Activated CD8-positive, alpha-beta memory T cell treated with anti-CD3 and anti-CD28 coated beads, Interleukin-2, amount 50 U/mL, for 48 hours (primary cell): ENCODE data around the gene SH3PXD2B.

Experiments used
- DNase-seq: peaks from one replicate; pipeline ENCODE4 v3.0.0-alpha.2; 2020

Gene SH3PXD2B

GRCh38 chr5:172454358-172455086, at the start of gene SH3PXD2B:
Gene SH3PXD2B (minus strand): TSS chr5:172454525. CDS start chr5:172454352, 173 bp downstream.
- peak; percentile 70 for DNase-seq

DNA sequence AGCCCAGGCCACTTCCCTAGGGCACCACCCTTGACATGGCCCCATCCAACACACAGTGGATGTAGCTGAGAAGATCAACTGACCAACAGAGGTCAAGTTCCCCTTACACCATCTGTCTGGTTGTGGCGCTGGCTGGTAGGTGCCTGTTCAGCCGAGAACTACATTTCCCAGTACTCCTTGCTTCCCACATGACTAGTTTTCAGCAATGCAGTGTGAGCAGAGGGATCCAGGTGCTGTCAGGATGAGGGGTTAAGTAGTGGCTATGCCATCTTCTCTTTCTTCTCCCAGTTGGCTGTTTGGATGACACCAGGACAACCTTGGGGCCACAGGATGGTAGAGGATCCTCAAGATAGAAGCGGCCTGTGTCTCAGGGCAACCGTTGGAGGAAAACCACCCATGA, 48.6 kb upstream of the SH3PXD2B start:
- DNase-seq: peak; percentile 25

- peak; percentile 2 for DNase-seq
These were observed 48.1 kb upstream of the SH3PXD2B start for GRCh38 chr5:172502410-172502809.

DNA sequence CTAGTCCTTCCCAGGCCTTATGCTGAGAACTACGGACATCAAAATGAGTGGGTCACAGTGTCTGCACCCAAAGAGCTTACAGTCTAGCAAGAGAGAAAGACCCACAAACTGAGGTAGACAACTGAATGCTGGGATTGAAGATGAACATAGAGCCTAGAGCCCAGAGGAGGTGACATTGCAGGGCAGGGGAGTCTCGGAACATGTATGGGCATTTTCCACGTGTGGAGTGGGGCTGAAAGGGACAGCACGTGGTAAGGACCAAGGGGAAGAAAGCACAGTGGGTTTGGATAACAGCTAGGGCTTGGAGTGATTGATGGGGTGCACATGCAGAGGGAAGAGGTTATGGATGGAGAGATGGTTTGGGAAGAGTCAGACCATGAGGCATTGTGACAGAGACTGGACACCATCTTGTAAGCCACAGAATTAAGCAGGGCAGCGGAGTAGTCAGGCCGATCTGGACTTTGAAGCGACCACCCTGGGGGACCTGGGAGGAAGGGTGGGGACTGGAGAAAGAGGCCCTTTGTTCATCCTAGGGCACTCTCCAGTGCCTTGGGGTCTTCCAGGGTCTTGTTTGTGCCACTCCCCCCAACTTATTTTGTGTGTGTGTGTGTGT, 47.5 kb upstream of the SH3PXD2B start:
- DNase-seq: peak; percentile 34

- DNase-seq: no peak
These were observed 45.0 kb upstream of the SH3PXD2B start for GRCh38 chr5:172499287-172499686.

GRCh38 chr5:172498431-172499129, 44.3 kb upstream of the SH3PXD2B start:
- peak; percentile 26 for DNase-seq

- DNase-seq: peak; percentile 13
These were observed 43.4 kb upstream of the SH3PXD2B start for GRCh38 chr5:172497591-172498255.

DNA sequence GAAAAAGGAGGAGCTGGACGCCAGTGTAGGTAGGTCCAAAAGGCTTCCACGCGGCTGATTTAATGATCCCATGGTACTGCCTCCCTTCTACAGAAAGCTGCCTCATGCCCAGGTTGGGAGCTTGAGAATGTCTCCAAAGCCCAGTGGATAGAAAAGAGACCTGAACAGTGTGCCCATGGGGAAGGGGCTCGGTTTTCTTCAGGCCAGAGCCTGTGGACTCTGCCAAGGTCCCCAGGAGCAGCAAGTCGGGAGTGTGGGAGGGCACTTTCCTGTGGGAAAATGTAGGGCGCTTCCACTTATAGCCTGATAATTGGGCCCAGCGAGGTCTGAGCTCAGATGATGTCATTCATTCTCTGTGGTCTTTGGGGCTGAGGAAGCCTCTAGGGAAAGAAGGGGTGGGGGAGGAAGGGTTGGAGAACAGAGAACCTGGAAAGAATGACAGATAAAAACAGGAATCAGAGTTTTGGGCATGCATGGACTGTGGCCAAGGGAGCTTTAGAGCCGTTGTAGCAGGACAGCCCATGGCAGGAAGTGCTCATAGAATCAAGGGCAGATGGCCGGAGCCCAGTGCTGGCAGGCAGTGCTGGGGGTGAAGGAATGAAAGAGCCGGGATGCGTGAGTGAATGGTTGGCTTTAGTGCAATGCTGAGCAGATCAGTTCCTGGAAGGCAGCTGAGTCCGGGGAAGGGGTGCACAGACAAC, 42.5 kb upstream of the SH3PXD2B start:
- DNase-seq: peak; percentile 20

- peak; percentile 23 for DNase-seq
These were observed 40.5 kb upstream of the SH3PXD2B start for GRCh38 chr5:172494630-172495505.

DNA sequence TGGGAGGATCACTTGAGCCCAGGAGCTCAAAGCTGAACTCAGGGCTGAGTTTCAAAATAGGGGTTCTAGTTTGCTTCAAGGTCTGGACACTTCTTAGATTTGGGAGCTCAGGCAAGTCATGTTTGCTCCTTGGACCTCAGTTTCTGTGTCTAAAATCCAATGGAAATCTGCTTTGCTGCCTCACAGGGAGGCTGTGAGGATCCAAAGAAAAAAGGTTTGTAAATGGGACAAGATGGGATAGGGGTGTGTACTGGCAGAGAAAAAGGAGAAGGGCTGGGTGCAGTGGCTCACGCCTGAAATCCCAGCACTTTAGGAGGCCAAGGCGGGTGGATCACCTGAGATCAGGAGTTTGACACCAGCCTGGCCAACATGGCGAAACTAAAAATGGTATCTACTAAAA, 39.6 kb upstream of the SH3PXD2B start:
- no peak for DNase-seq

- peak; percentile 1 for DNase-seq
These were observed 39.1 kb upstream of the SH3PXD2B start for GRCh38 chr5:172493461-172493860.

- DNase-seq: peak; percentile 32
These were observed 38.7 kb upstream of the SH3PXD2B start for GRCh38 chr5:172493002-172493401.

GRCh38 chr5:172492097-172492840, 37.9 kb upstream of the SH3PXD2B start:
- peak; percentile 20 for DNase-seq

DNA sequence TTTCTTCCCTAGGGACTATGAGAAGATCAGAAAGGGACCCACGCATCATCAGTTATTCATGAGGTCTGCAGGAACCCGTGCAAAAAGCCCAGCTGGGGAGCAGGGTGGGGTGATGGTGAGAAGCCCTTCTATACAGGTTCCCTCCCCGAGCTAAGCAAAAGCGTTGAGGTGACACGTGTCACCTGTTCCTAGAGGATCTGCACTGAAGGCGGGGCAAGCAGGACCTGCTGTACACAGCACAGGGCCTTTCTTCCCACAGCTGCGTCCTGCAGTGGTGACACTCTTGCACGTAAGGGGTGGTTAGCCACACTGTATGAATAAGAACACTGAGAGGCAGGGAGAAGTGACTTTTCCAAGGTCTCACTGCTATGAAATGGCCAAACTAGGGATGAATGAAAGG, 37.2 kb upstream of the SH3PXD2B start:
- DNase-seq: peak; percentile 47

- peak; percentile 17 for DNase-seq
These were observed 36.5 kb upstream of the SH3PXD2B start for GRCh38 chr5:172490514-172491461.

GRCh38 chr5:172488221-172488620, 33.9 kb upstream of the SH3PXD2B start:
- DNase-seq: no peak

DNA sequence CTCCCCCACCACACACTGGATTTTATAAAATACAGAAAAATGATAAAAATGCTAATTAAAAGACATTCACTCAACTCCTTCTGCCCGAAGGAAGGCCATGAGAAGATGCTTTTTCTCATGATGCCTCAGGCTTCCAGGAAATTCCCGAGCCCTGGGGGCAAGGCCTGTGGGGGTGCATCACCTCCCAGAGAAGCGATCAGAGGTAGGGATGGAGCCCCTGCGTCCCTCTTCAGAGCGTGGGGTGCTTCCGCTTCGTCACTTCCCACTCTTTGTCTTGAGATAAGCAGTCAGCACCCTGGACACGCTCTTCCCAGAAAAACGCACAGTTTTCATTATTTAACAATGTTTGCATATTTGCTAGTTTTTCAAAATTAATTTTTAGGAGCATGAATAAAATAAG, 33.3 kb upstream of the SH3PXD2B start:
- DNase-seq: no peak

- no peak for DNase-seq
These were observed 32.6 kb upstream of the SH3PXD2B start for GRCh38 chr5:172486912-172487311.

GRCh38 chr5:172486451-172486850, 32.1 kb upstream of the SH3PXD2B start:
- DNase-seq: no peak
